ENCODE measurements around the gene DOCK8. TPM values are rescaled to one million over a fixed set of nuclear protein-coding genes. Genes with fewer than 3 reads are reported as not detected.
A peak's percentile ranks its signal among the peaks of the same experiment; 100 is the strongest.

Gene DOCK8
- total RNA-seq, 8 experiments from 2014 or later: 0.05 to 6.1 (median 0.18) TPM

DNA sequence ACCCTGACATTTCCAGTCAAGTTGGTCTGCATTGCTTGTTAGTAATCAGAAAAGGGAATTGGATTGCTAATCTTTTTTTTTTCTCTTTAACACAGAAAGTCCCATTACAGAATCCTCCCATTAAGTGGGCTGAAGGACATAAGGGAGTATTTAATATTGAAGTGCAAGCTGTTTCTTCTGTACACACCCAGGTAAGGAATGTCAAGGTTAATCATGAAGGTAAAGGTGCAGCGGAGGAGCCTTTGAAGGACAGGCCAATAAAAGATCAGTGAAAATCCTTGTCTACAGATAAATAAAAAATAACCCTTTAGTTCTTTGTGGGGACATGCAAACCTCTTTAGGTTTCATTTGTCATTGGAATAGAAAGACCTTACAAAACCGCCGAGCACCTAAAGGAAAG lies 161.4 kb downstream of the DOCK8 start:
- no peak for ATAC-seq (replicated peaks in 6 of 8)
- H3K27ac ChIP-seq: no peak overlapping the region
- in situ Hi-C loops (cut with MboI; ENCODE audit: low pct_unique_long_range_greater_than_20kb in 2 of 9, low sequenced_read_pairs in 9 of 9, unreplicated experiment in 9 of 9): no loop called here
- WGBS, 10 experiments: 0 to 100% (median 83%) methylated on average over 1 to 3 of the region's 3 CpGs; no CpG with 5 or more reads in 3 of the 10 experiments
- H3K4me1 ChIP-seq (replicated peaks in 1 of 2): peaks cover 2 to 14% of the 10 kb centered on the region in 2 donors
- H3K4me3 ChIP-seq: no peak overlapping the region

DNA sequence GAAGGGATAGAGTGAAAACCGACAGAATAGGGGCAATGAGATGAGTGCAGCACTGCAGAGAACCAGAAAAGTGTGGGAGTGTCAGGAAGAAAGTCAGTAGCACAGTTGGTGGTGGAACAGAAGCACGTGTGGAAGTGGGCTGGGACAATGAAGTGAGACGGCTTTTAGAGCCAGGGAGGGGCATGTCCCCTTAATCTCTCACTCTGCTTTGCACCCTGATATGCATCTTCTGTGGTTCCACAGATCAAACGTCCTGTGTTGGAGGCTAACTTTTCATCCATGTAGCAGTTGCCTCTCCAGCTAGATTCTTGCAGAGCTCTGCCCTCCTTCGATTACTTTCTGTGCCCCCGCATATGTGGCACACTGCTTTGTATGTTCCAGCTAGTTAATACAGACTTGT lies 163.6 kb downstream of the DOCK8 start:
- Histone ChIP-seq H3K4me1 (replicated peaks in 1 of 2) (no peaks in the 10 kb centered on the region), H3K4me3 (no peak overlapping the region), H3K27ac (no peak overlapping the region)
- peak in 1 of 8 experiments; percentile 27 for ATAC-seq (replicated peaks in 6 of 8)
- in situ Hi-C loops (cut with MboI; ENCODE audit: low pct_unique_long_range_greater_than_20kb in 2 of 9, low sequenced_read_pairs in 9 of 9, unreplicated experiment in 9 of 9): no loop called here
- WGBS, 10 experiments: 0 to 66% (median 48%) methylated on average over 1 to 6 of the region's 6 CpGs; no CpG with 5 or more reads in 2 of the 10 experiments

- Histone ChIP-seq H3K4me3 (no peak overlapping the region), H3K27ac (no peak overlapping the region), H3K4me1 (replicated peaks in 1 of 2) (no peaks in the 10 kb centered on the region)
- ATAC-seq (replicated peaks in 6 of 8): no peak
- WGBS, 10 experiments: 20 to 100% (median 86%) methylated on average over 1 to 4 of the region's 11 CpGs; no CpG with 5 or more reads in 3 of the 10 experiments
- in situ Hi-C loops (cut with MboI; ENCODE audit: low pct_unique_long_range_greater_than_20kb in 2 of 9, low sequenced_read_pairs in 9 of 9, unreplicated experiment in 9 of 9): no loop called here
Measured at GRCh38 chr9:382383-382782, 167.7 kb downstream of the DOCK8 start.

GRCh38 chr9:385818-386398 lies 171.2 kb downstream of the DOCK8 start:
- ATAC-seq (replicated peaks in 6 of 8): peak; percentile 81 to 95 (median 91)
- H3K4me1 ChIP-seq (replicated peaks in 1 of 2): no peaks in the 10 kb centered on the region
- no peak overlapping the region for H3K4me3 ChIP-seq
- WGBS, 10 experiments: 0 to 46% (median 16%) methylated on average over 1 to 9 of the region's 9 CpGs
- in situ Hi-C loops (cut with MboI; ENCODE audit: low pct_unique_long_range_greater_than_20kb in 2 of 9, low sequenced_read_pairs in 9 of 9, unreplicated experiment in 9 of 9): no loop called here
- no peak overlapping the region for H3K27ac ChIP-seq

DNA sequence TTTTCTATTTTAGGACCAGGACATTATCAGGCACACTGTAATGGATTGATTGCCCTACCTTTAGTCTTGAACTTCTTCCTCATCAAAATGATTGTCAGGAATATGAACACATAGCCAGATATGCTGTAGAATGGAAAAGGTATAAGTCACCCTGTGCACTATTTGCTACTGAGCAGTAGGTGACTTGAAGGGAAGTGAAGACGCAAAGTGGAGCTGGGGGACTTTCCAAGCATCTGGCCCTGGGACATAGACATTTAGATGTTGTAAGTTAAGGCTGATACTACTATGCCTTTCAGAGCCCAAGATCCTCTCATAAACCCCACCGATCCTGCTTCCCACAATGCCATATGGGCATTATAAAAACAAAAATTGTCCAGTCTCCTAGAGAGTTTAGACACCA lies 174.5 kb downstream of the DOCK8 start:
- H3K4me3 ChIP-seq: no peak overlapping the region
- H3K27ac ChIP-seq: no peak overlapping the region
- in situ Hi-C loops (cut with MboI; ENCODE audit: low pct_unique_long_range_greater_than_20kb in 2 of 9, low sequenced_read_pairs in 9 of 9, unreplicated experiment in 9 of 9): no loop called here
- H3K4me1 ChIP-seq (replicated peaks in 1 of 2): no peaks in the 10 kb centered on the region
- 0 to 100% (median 93%) methylated on average over 1 to 2 of the region's 2 CpGs; no CpG with 5 or more reads in 3 of the 10 experiments for WGBS, 10 experiments
- ATAC-seq (replicated peaks in 6 of 8): no peak

DNA sequence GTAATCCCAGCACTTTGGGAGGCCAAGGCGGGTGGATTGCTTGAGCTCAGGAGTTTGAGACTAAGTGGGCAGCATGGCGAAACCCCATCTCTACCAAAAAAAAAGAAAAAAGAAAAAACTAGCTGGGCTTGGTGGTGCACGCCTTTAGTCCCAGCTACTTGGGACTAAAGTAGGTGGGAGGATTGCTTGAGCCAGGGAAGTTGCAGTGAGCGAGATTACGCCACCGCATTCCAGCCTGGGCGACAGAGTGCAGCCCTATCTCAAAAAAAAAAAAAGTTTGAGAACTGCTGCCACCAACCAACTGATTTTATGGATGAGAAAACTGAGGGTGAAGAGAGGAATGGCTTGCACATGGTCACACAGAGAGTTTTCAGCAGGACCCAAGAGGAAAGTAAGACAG lies 175.1 kb downstream of the DOCK8 start:
- no peaks in the 10 kb centered on the region for H3K4me1 ChIP-seq (replicated peaks in 1 of 2)
- 44 to 100% (median 70%) methylated on average over 1 to 5 of the region's 7 CpGs; no CpG with 5 or more reads in 5 of the 10 experiments for WGBS, 10 experiments
- no peak for ATAC-seq (replicated peaks in 6 of 8)
- in situ Hi-C loops (cut with MboI; ENCODE audit: low pct_unique_long_range_greater_than_20kb in 2 of 9, low sequenced_read_pairs in 9 of 9, unreplicated experiment in 9 of 9): no loop called here
- no peak overlapping the region for H3K4me3 ChIP-seq
- H3K27ac ChIP-seq: no peak overlapping the region

GRCh38 chr9:392077-392804 lies 177.6 kb downstream of the DOCK8 start:
- H3K27ac ChIP-seq: no peak overlapping the region
- no peak for ATAC-seq (replicated peaks in 6 of 8)
- H3K4me1 ChIP-seq (replicated peaks in 1 of 2): peaks cover 9 to 13% of the 10 kb centered on the region in 2 donors
- no peak overlapping the region for H3K4me3 ChIP-seq
- in situ Hi-C loops (cut with MboI; ENCODE audit: low pct_unique_long_range_greater_than_20kb in 2 of 9, low sequenced_read_pairs in 9 of 9, unreplicated experiment in 9 of 9): no loop called here
- WGBS, 10 experiments: 0 to 100% (median 88%) methylated on average over 1 to 2 of the region's 2 CpGs; no CpG with 5 or more reads in 3 of the 10 experiments

- WGBS, 10 experiments: 0 to 93% (median 83%) methylated on average over 1 to 3 of the region's 3 CpGs; no CpG with 5 or more reads in 5 of the 10 experiments
- no peak overlapping the region for H3K4me3 ChIP-seq
- in situ Hi-C loops (cut with MboI; ENCODE audit: low pct_unique_long_range_greater_than_20kb in 2 of 9, low sequenced_read_pairs in 9 of 9, unreplicated experiment in 9 of 9): no loop called here
- peaks cover 9 to 18% of the 10 kb centered on the region in 2 donors for H3K4me1 ChIP-seq (replicated peaks in 1 of 2)
- ATAC-seq (replicated peaks in 6 of 8): no peak
- no peak overlapping the region for H3K27ac ChIP-seq
Measured at GRCh38 chr9:394347-395052, 179.8 kb downstream of the DOCK8 start.

DNA sequence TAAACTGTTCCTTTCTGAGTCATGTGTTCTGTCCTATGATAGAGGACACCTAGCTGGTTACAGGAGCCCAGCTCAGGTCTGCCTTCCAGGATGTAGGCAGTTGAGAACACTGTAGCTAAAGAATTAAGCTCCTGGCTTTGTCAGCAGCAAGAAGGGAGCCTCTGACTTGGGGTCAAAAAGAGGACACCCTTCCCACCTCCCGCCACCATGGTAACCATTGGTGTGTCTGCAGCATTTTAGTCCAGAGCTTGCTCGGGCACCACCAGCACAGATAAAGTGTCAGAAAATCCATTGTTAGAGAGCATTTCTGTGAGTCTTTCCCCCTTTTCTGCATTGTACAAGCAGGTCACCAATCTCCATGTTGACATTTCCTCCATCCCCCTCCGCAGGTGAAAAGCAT lies 181.7 kb downstream of the DOCK8 start:
- Histone ChIP-seq H3K27ac (peak overlapping the region in 1 of 2 donors; percentile 40), H3K4me3 (no peak overlapping the region), H3K4me1 (replicated peaks in 1 of 2) (peaks cover 9 to 18% of the 10 kb centered on the region in 2 donors)
- in situ Hi-C loops (cut with MboI; ENCODE audit: low pct_unique_long_range_greater_than_20kb in 2 of 9, low sequenced_read_pairs in 9 of 9, unreplicated experiment in 9 of 9): no loop called here
- peak in 5 of 8 experiments; percentile 76 to 89 (median 81) for ATAC-seq (replicated peaks in 6 of 8)
- 33 to 83% (median 43%) methylated on average over 1 to 3 of the region's 3 CpGs; no CpG with 5 or more reads in 3 of the 10 experiments for WGBS, 10 experiments

- no peak for ATAC-seq (replicated peaks in 6 of 8)
- Histone ChIP-seq H3K4me3 (no peak overlapping the region), H3K27ac (no peak overlapping the region), H3K4me1 (replicated peaks in 1 of 2) (peaks cover 9 to 18% of the 10 kb centered on the region in 2 donors)
- WGBS, 10 experiments: 40 to 88% (median 77%) methylated on average over 1 to 5 of the region's 5 CpGs; no CpG with 5 or more reads in 2 of the 10 experiments
- in situ Hi-C loops (cut with MboI; ENCODE audit: low pct_unique_long_range_greater_than_20kb in 2 of 9, low sequenced_read_pairs in 9 of 9, unreplicated experiment in 9 of 9): no loop called here
Measured at GRCh38 chr9:398085-398484, 183.4 kb downstream of the DOCK8 start.

- 0 to 100% (median 77%) methylated on average over 1 to 3 of the region's 3 CpGs; no CpG with 5 or more reads in 2 of the 10 experiments for WGBS, 10 experiments
- H3K4me3 ChIP-seq: no peak overlapping the region
- H3K27ac ChIP-seq: no peak overlapping the region
- no peak for ATAC-seq (replicated peaks in 6 of 8)
- peaks cover 6 to 15% of the 10 kb centered on the region in 2 donors for H3K4me1 ChIP-seq (replicated peaks in 1 of 2)
- in situ Hi-C loops (cut with MboI; ENCODE audit: low pct_unique_long_range_greater_than_20kb in 2 of 9, low sequenced_read_pairs in 9 of 9, unreplicated experiment in 9 of 9): no loop called here
Measured at GRCh38 chr9:401223-401622, 186.6 kb downstream of the DOCK8 start.

- in situ Hi-C loops (cut with MboI; ENCODE audit: low pct_unique_long_range_greater_than_20kb in 2 of 9, low sequenced_read_pairs in 9 of 9, unreplicated experiment in 9 of 9): no loop called here
- H3K27ac ChIP-seq: no peak overlapping the region
- H3K4me3 ChIP-seq: no peak overlapping the region
- 56 to 100% (median 78%) methylated on average over 1 to 3 of the region's 3 CpGs for WGBS, 10 experiments
- no peaks in the 10 kb centered on the region for H3K4me1 ChIP-seq (replicated peaks in 1 of 2)
- ATAC-seq (replicated peaks in 6 of 8): no peak
Measured at GRCh38 chr9:404234-404633, 189.6 kb downstream of the DOCK8 start.

DNA sequence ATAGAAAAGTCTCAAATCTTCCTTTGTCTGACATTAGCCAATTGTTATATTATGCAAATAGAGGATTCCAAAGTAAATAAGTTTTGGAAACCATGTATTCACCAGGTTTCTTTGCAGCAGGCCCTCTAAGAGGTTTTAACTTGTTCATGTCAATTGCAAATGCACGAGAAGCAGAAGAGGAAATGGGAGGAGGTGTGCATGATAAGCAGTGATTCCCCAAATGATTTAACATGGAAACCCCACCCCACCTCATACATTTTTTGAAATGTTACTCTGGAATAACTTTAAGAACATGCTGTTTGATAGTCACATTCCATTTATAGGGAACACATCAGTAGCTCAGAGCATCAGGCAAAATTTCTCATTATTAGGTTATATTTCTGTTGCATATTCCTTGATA lies 190.7 kb downstream of the DOCK8 start:
- H3K27ac ChIP-seq: no peak overlapping the region
- WGBS, 10 experiments: 0 to 71% (median 44%) methylated on average over 1 of the region's 1 CpG; no CpG with 5 or more reads in 6 of the 10 experiments
- in situ Hi-C loops (cut with MboI; ENCODE audit: low pct_unique_long_range_greater_than_20kb in 2 of 9, low sequenced_read_pairs in 9 of 9, unreplicated experiment in 9 of 9): no loop called here
- ATAC-seq (replicated peaks in 6 of 8): peak in 2 of 8 experiments; percentile 63 to 80
- no peaks in the 10 kb centered on the region for H3K4me1 ChIP-seq (replicated peaks in 1 of 2)
- no peak overlapping the region for H3K4me3 ChIP-seq
